CD4-positive, alpha-beta T cell (primary cell): ENCODE results near the gene TUBA4B. TPM values are rescaled to one million over a fixed set of nuclear protein-coding genes. Genes with fewer than 3 reads are reported as not detected.
"Not testable (repeated sequence)": the region's sequence is repeated elsewhere in the genome, so short reads cannot be mapped to it uniquely, and the experiment has no call there.

ENCODE experiments used
- ATAC-seq: fragments of 200-7000 bp; cut with Tn5 transposase; one replicate; pipeline ENCODE4 v1.10.0; 2022; ENCODE audit warnings: mild to moderate bottlenecking; ENCODE audit not compliant: poor library complexity
- CTCF ChIA-PET: fragments of 350-600 bp; sonication (Branson Sonifier 250); formaldehyde crosslinking; loops from one replicate; lab custom pipeline; 2021; ENCODE audit warnings: antibody characterized with exemption, inconsistent platforms; lab: Charles Lee
- POLR2A ChIA-PET: fragments of 350-600 bp; sonication (Branson Sonifier 250); formaldehyde crosslinking; loops from one replicate; lab custom pipeline; 2021; ENCODE audit warnings: antibody characterized with exemption, inconsistent platforms; lab: Charles Lee
- DNase-seq, 14 experiments: peaks; one replicate each; pipeline ENCODE4 v3.0.0-alpha.2; 2013 to 2020; ENCODE audit warnings: mixed read lengths in 2 of 14
- H3K27ac ChIP-seq, 2 donors: one replicate each; pipeline versions ENCODE4 v1.5.1 to v1.7.0; 2013; ENCODE audit warnings: low read length in 2 of 2, low read depth in 1 of 2, mild to moderate bottlenecking in 1 of 2
- H3K27me3 ChIP-seq, 2 experiments: 1 replicate in 1 of 2; 2 replicates in 1 of 2; pipeline versions ENCODE4 v1.6.1 to v1.7.0; 2013; ENCODE audit warnings: low read length in 2 of 2, control low read depth in 1 of 2, mild to moderate bottlenecking in 1 of 2, moderate library complexity in 1 of 2; ENCODE audit not compliant: insufficient read depth in 2 of 2, control insufficient read depth in 1 of 2
- H3K36me3 ChIP-seq: one replicate; pipeline ENCODE4 v1.6.1; 2013; ENCODE audit warnings: low read length, control low read depth; ENCODE audit not compliant: insufficient read depth
- H3K4me1 ChIP-seq: one replicate; pipeline ENCODE4 v1.6.1; 2013; ENCODE audit warnings: low read length, control low read depth; ENCODE audit not compliant: insufficient read depth
- H3K4me3 ChIP-seq: one replicate; pipeline ENCODE4 v1.5.1; 2013; ENCODE audit warnings: mild to moderate bottlenecking, low read length, moderate library complexity
- H3K9me3 ChIP-seq, 2 experiments: 1 replicate in 1 of 2; 2 replicates in 1 of 2; pipeline versions ENCODE4 v1.6.1 to v1.7.0; 2013; ENCODE audit warnings: low read length in 2 of 2, mild to moderate bottlenecking in 2 of 2, control low read depth in 1 of 2, moderate library complexity in 1 of 2; ENCODE audit not compliant: control insufficient read depth in 1 of 2, insufficient read depth in 1 of 2
- H3K27ac Mint-ChIP-seq: one replicate; pipeline ENCODE4 v1.8.0; 2020; ENCODE audit warnings: mixed read lengths
- H3K27me3 Mint-ChIP-seq: one replicate; pipeline ENCODE4 v1.8.0; 2021; ENCODE audit warnings: mixed read lengths
- H3K36me3 Mint-ChIP-seq: one replicate; pipeline ENCODE4 v1.8.0; 2021; ENCODE audit warnings: low read depth, mixed read lengths
- H3K4me1 Mint-ChIP-seq: one replicate; pipeline ENCODE4 v1.8.0; 2021; ENCODE audit warnings: low read depth, mixed read lengths
- H3K4me3 Mint-ChIP-seq: one replicate; pipeline ENCODE4 v1.8.0; 2020; ENCODE audit warnings: mild to moderate bottlenecking, mixed read lengths
- H3K9me3 Mint-ChIP-seq: one replicate; pipeline ENCODE4 v1.8.0; 2020; ENCODE audit warnings: mixed read lengths
- intact Hi-C, 2 experiments: fragments of 100-400 bp; cut with DNase I in 1 of 2; cut with micrococcal nuclease in 1 of 2; formaldehyde crosslinking; loops; one replicate each; pipeline versions ENCODE4 v1.15.1 to v1.9.0; 2023 to 2025; cut with DNase I, micrococcal nuclease
- total RNA-seq, 174 experiments: library from RNA in 2 of 174; stranded (reverse) in 2 of 174; gene quantifications; one replicate each; pipeline ENCODE4 v1.2.3 and lab custom pipeline; 2021 to 2026
- TF ChIP-seq, protein P1 (sequence below): fragments of 200-600 bp; IDR thresholded peaks from one replicate; pipeline ENCODE4 v1.8.0; 2022; ENCODE audit warnings: antibody characterized with exemption, mild to moderate bottlenecking

Gene TUBA4B
- total RNA-seq, 2 experiments from 2014 or later: not detected

DNA sequence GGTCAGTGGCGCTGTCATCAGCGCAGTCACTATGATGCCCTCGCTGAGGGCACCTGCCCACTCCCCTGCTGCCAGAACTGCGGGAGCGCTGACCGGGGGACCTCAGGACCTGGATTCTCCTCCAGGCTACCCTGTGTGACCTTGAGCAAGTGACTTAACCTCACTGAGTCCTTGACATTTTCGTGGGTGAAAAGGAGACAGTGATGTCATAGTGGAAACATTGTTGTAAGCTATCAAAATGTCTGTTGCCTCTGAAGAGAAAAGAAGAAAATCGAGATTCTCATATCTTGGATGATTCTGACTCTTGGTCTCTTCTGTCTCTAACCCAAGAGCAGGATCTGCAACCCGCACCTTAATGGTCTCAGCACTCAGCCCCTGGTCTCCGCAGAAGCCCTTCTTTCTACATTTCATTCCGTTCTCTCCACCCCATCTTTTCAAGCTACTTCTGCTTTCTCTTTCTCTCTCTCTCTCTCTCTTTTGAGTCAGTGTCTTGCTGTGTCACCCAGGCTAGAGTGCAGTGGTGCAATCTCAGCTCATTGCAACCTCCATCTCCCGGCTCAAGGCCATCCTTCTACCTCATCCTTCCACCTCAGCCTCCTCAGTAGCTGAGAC is 1.7 kb downstream of the TUBA4B start:
- H3K4me1 ChIP-seq: peaks cover 42% of the 10 kb centered on the region
- TF ChIP-seq, protein P1, sequence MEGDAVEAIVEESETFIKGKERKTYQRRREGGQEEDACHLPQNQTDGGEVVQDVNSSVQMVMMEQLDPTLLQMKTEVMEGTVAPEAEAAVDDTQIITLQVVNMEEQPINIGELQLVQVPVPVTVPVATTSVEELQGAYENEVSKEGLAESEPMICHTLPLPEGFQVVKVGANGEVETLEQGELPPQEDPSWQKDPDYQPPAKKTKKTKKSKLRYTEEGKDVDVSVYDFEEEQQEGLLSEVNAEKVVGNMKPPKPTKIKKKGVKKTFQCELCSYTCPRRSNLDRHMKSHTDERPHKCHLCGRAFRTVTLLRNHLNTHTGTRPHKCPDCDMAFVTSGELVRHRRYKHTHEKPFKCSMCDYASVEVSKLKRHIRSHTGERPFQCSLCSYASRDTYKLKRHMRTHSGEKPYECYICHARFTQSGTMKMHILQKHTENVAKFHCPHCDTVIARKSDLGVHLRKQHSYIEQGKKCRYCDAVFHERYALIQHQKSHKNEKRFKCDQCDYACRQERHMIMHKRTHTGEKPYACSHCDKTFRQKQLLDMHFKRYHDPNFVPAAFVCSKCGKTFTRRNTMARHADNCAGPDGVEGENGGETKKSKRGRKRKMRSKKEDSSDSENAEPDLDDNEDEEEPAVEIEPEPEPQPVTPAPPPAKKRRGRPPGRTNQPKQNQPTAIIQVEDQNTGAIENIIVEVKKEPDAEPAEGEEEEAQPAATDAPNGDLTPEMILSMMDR: no peak
- peak overlapping the region; percentile 88 for H3K4me3 ChIP-seq
- ChIA-PET CTCF (interaction anchor here (1.0 to 8.4 kb wide), 9 partner anchors 20 to 134 kb away, joined by 3 to 97 read pairs (median 5); partner anchors contain the start of genes ANKZF1, ATG9A, DNAJB2 and DNPEP), POLR2A (interaction anchor here (0.6 to 10.1 kb wide), 18 partner anchors 9 to 968 kb away, joined by 3 to 202 read pairs (median 14); partner anchors contain the start of genes ABCB6, ANKZF1, ATG9A and CNPPD1)
- no peaks in the 10 kb centered on the region for H3K9me3 Mint-ChIP-seq
- peak overlapping the region; percentile 61 to 87 for H3K27ac ChIP-seq
- peak; percentile 44 for ATAC-seq
- intact Hi-C loops: loop anchor here (1.0 to 10.0 kb wide), 3 partner anchors 25 to 690 kb away; partner anchors contain the start of genes ABCB6 (in 2 of the 2), ANKZF1 (in 1 of the 2), ATG9A (in 1 of the 2) and CNOT9 (in 1 of the 2)
- no peaks in the 10 kb centered on the region for H3K27me3 ChIP-seq
- peaks cover 23% of the 10 kb centered on the region for H3K36me3 ChIP-seq
- no peaks in the 10 kb centered on the region for H3K9me3 ChIP-seq
- peaks cover 42% of the 10 kb centered on the region for H3K4me1 Mint-ChIP-seq
- H3K4me3 Mint-ChIP-seq: peak overlapping the region; percentile 88
- peaks cover 46% of the 10 kb centered on the region for H3K36me3 Mint-ChIP-seq
- H3K27ac Mint-ChIP-seq: peak overlapping the region; percentile 96
- H3K27me3 Mint-ChIP-seq: no peaks in the 10 kb centered on the region
- DNase-seq: peak in 10 of 14 experiments; percentile 9 to 78 (median 35)

DNA sequence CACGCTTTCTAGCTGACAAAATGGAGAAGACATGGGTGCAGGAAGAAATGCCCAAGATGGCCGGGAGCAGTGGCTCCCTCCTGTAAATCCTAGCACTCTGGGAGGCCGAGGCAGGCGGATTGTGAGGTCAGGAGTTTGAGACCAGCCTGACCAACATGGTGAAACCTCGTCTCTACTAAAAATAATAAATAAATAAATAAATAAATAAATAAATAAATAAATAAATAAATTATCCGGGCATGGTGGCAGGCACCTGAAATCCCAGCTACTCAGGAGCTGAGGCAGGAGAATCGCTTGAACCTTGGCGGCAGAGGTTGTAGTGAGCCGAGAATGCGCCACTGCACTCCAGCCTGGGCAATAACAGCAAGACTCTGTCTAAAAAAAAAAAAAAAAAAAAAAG is 5.9 kb downstream of the TUBA4B start:
- not testable (repeated sequence) for DNase-seq, H3K36me3 Mint-ChIP-seq, H3K27ac ChIP-seq, H3K27me3 ChIP-seq, H3K4me3 Mint-ChIP-seq, H3K36me3 ChIP-seq, H3K4me3 ChIP-seq, H3K9me3 ChIP-seq, H3K27me3 Mint-ChIP-seq, H3K27ac Mint-ChIP-seq, ATAC-seq, H3K9me3 Mint-ChIP-seq
- peaks cover 11% of the 10 kb centered on the region for H3K4me1 Mint-ChIP-seq
- intact Hi-C loops: loop anchor here in 1 of 2 experiments (10.0 kb wide), 1 partner anchor 694 kb away; the partner anchor contains the start of genes CNOT9 and USP37
- POLR2A ChIA-PET: interaction anchor here (0.9 kb wide), 1 partner anchor 20 kb away, joined by 4 read pairs; the partner anchor contains the start of gene DNAJB2
- CTCF ChIA-PET: interaction anchor here (0.7 to 8.4 kb wide), 2 partner anchors 20 to 586 kb away, joined by 5 to 50 read pairs; partner anchors contain the start of gene DNAJB2
- H3K4me1 ChIP-seq: peaks cover 11% of the 10 kb centered on the region

DNA sequence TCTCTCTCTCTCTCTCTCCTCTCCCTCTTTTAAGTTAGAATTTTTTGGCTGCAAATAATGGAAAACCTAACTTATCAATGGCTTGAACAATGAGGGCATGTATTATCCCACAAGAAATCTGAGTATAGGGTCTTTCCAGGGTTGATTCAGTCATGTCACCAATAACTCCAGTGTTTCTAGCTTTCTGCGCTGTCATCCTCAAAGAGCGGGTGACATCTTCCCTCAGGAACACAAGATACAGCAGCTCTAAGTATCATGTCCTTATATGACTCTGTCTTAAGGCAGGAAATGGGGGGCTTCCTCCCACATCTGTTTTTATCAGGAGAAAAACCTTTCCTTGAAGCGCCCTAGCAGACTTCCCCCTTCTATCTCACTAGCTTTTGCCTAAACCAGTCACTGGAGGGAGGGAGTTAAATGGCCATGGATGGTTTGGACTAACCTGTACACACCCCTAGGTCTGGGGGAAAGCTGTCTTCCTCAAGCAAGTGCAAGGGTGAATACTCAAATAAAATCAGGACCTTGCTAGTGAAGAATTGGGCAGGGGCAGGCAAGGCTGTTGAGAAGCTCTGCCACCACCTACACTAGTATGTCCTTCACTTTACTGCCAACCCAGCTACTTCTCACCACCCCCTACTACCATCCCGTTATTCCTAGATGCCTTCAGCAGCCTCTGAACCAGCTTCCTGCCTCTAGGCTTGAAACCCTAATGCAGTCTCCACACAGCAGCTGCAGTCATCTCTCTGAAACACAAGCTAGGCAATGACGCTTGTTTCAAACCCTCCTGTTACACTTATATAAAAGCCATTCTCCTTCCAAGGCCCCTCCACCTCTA is 8.2 kb downstream of the TUBA4B start:
- no peaks in the 10 kb centered on the region for H3K27me3 Mint-ChIP-seq
- no peaks in the 10 kb centered on the region for H3K36me3 Mint-ChIP-seq

More for the DNA sequence above, 8.2 kb downstream of the TUBA4B start:
- H3K4me3 Mint-ChIP-seq: no peak overlapping the region
- H3K4me1 ChIP-seq: no peaks in the 10 kb centered on the region
- DNase-seq (no peak), ATAC-seq (no peak)
- no peaks in the 10 kb centered on the region for H3K4me1 Mint-ChIP-seq
- no peak overlapping the region for H3K27ac ChIP-seq
- H3K4me3 ChIP-seq: no peak overlapping the region
- H3K36me3 ChIP-seq: no peaks in the 10 kb centered on the region
- H3K9me3 ChIP-seq: no peaks in the 10 kb centered on the region
- H3K27me3 ChIP-seq: no peaks in the 10 kb centered on the region
- intact Hi-C loops: no loop called here
- TF ChIP-seq, protein P1: no peak
- no peak overlapping the region for H3K27ac Mint-ChIP-seq
- ChIA-PET POLR2A (interaction anchor here (0.8 to 1.2 kb wide), 5 partner anchors 9 to 18 kb away, joined by 3 to 5 read pairs (median 3); partner anchors contain the start of genes DNAJB2, GLB1L, STK16 and TUBA4B), CTCF (interaction anchor here (2.4 to 2.5 kb wide), 2 partner anchors 16 to 34 kb away, joined by 7 to 8 read pairs; no protein-coding TSS in a partner anchor)
- H3K9me3 Mint-ChIP-seq: no peaks in the 10 kb centered on the region
